SIG-M5 (cell line): Measurements from ENCODE around the gene WSCD1.

Experiments used
- DNase-seq: peaks from one replicate; lab custom pipeline; 2025; lab: John Stamatoyannopoulos, UW

WSCD1 gene

DNA sequence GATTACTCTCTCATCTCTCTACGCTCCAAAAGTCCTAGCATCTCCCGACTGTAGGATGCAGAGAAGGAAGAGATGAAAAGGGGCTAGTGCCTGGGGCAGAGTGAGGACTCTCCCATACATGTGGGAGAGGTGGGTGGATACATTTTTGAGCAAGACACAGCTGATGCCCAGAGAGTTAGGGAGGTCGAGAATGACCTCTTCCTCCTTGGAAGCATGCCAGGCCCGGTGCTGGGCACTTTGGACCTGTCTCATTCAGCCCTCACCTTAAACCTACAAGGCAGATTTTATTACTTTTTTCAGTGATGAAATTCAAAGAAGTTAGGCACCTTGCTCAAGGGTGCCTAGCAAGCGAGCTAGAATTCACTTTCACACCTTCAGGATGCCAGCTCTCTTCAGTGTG is 38.2 kb downstream of the WSCD1 start:
- no peak for DNase-seq

DNA sequence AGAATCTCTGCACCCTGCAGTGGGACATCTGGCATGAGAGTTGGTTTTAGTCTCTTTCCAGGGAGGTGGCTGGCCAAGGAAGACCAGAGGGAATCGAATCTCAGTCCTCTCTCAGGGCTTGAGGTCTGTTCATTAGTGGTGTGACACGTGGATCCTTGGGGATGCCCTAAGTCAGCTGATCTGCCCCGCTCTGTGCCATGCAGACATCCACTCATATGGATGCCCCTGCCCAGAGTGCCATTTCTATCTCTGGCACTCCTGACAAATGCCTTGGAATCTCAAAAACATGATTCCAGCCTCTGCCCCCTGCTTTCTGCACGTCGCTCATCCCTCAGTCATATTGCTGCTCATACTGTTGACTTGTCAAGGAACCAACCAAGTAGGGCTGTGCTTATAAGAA is 38.8 kb downstream of the WSCD1 start:
- DNase-seq: no peak

DNA sequence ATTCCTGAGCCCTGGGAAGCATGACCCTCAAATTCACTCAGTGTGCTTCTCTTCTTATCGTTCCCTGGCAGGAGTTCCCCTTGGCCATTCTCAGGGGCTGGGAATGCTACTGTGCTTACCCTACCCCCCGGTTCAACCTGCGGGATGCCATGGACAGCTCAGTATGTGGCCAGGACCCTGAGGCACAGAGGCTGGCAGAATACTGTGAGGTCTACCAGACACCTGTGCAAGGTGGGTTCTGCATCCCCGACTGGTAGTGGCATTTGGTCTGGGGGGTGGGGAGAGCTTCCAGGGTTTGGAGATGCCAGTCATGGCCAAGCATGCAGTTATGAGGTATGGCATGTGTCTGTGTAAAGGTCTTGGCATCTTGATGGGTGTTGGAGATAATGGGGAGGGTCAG is 39.4 kb downstream of the WSCD1 start:
- DNase-seq: no peak

DNA sequence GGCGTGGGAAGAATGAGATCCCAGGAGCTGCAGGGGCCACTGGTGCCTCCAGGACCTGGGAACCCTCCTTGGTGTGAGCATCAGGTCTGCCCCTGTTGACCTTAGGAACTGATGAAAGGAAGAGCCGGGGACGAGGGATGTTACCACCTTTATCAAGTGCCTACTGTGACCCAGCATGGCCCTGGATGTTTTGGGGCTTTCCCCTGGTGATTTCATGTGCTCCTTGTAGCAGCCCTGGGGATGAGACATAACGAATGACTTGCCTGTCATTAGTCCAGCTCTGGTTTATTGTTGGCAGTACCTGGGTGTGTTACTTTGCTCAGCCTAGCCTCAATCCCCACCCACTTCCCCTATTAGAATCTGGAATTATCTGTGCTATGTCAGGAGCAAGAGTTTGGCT is 39.9 kb downstream of the WSCD1 start:
- no peak for DNase-seq

DNA sequence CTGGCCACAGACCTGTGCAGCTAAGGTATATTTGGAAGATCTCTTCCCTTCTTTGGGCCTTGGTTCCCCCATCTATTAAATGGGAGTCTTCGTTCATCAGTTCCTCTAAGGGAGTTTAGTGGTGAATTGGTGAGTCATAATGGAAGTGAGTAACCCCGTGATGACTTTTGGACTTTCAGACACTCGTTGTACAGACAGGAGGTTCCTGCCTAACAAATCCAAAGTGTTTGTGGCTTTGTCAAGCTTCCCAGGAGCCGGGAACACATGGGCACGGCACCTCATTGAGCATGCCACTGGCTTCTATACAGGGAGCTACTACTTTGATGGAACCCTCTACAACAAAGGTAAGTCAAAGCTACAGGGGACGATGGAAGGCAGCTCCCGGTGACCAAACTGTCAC is 40.4 kb downstream of the WSCD1 start:
- no peak for DNase-seq

DNA sequence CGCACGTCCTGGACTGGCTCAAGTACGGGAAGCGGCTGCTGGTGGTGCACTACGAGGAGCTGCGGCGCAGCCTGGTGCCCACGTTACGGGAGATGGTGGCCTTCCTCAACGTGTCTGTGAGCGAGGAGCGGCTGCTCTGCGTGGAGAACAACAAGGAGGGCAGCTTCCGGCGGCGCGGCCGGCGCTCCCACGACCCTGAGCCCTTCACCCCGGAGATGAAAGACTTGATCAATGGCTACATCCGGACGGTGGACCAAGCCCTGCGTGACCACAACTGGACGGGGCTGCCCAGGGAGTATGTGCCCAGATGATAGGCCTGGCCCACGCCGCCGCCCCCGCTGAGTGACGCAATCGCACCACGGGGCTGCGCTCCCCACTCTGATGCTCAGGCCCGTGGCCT is 50.2 kb downstream of the WSCD1 start:
- DNase-seq: no peak

DNA sequence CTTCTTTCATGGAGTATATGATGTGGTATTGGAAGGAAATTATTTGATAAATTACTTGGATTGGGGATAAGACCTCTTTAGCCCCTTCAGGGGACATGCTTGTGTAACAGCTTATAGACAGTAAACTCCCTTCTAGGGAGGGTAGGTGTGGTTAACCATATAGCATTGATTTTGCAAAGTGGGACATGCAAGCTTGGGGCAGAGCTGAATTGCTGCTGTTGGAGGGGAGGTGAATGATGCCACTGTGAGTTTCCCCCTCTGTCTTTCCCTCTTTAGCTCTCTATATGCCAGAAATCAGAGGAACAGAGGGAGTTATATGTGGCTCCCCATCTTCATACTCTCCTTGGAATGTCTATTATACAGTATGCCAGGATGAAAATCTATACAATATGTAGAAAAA is 54.7 kb downstream of the WSCD1 start:
- DNase-seq: no peak

DNA sequence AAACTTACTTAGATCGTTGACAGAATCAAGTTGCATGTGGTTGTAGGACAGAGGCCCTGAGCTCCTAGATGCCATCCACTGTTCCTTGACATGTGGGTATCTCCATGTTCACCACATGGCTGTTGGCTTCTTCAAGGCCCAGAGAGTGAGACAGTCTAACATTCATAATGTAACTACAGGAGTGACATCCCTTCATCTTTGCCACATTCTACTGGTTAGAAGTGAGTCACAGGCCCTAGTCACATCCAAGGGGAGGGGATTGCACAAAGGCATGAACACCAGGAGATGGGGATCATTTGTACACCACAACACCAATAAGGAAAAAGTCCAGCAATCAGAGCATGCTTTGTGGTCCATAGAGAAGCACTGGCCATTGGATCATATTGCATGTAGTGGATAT is 56.6 kb downstream of the WSCD1 start:
- no peak for DNase-seq

DNA sequence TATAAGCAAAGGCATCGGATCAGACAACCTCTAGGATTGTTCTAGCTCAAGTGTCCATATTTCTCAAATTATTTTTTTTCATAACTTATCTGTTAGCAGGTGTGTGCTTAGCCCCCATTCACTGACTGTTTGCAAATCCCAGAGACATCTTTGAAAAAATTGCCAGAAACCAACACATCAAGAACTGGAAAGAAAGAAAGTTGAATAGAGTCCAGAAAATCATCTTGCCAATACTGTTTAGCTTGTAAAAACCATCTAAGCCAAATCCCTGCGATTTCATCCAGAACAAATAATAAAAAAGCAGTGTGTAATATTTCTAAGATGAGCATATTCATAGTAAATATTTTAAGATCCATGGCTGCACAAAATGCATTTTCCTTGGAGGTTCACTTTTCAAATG is 64.5 kb downstream of the WSCD1 start:
- DNase-seq: no peak

DNA sequence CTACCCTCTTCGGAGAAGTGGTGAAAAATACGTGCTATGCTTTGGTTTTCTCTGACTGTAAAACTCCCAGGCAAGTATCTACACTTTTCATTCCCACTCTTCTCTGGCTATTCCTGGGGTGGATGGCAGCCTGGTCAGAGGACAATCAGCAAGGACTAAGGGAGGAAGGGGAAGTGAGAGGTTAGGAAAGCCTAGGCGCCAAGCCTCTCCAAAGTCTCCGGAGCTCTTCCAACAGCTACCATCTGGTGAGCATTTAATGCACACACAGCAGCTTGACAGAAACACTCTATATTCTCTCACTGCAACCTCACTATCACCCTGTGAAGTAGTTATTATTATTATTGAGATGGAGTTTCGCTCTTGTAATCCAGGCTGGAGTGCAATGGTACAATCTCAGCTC is 65.1 kb downstream of the WSCD1 start:
- DNase-seq: no peak

DNA sequence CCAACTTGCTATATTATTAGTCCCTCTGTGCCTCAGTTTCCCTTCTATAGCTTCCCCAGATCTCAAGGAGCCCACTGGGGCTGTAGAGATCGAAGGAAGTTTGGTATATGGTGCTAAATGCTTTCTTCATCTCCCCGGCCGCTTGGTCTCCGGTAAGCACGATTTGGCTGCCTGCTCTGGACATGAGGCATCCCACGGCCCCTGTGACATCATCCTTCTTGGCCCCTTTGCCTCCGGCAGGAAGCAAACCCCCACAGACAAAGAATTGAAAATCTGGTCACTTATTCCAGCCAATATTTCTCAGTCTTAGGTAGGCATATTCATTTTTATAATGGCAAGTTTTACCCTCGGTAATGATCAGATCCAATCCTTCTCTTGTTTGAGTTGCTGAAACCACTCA is 65.8 kb downstream of the WSCD1 start:
- DNase-seq: no peak

DNA sequence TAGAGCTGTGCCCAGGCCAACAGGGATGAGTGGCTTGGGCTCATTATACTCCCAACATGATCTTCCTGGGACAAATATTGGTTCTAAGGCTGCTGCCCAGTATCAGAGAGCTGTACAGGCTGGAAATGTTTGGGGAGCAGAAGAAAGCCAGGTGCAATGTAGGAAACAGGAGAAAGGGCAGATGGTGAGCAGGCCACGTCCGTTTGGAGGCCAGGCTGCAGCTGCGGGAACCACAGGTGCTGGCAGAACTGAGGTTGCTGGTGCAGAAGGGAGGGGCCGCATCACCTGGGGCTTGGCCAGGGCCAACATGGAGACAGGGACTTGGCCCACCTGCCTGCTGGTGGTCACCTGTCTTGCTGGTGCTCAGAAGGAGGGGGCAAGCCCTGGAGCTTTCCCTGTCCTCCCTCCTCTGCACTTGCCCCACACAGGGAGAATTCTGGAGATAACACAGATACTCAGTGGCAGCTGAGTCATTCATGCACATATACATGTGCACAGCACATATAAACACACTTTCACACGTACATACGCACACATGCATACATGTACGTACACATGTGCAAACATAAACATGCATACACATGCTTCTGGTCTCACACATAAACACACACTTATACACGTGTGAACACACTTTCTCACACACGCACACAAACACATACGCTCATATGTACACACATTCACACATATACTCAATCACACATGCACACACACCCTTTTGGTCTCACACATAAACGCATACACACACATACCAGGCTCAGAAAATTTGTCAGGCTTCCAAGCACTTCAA is 67.7 kb downstream of the WSCD1 start:
- DNase-seq: no peak

DNA sequence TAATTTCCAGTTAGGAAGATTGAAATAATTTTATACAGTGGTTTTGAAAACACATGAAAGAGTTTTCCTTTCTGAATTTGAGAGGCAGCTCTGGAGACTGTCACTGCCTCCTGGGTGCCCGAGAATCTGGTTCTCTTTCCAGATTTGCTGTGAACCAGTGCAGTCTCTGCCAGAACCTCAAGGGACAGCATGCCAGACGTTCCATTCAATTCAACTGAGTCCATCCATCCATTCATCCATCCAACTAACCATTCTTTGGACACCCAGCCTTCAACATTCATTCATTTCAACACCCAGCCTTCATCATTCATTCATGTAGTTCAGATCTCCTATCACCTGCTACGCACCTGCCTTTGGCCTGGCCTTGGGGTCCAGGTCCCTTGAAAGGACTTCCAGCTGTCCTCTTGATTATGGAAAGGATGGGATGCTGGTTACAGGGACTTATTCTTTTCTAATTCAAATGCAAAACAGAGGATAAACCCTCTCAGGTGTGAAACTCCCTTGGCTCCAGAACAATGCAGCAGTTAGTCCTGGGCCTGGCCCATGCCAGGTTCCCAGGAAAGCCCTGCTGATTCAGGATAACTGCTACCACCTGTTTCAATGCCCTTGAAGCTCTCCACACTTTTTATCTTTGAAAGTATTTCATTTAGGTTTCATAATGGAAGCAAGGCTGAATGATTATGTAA is 68.7 kb downstream of the WSCD1 start:
- DNase-seq: no peak

DNA sequence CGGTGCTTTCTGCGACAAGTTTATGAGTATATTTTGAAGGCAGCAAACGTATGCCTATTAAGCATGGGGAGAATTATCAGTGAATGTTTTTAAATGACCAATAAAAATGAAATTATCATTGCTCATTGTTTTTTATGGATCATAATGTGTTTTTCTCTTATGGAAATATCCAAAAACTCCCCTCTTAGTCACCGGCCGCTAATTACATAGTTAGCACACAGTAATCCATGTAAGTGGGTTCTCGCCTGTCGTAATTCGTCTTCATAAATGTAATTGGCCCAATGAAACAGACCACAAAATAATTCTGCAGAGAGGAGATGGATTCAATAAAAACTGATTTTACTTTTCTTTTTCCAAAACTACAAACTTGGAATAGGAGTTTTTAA is 69.3 kb downstream of the WSCD1 start:
- DNase-seq: no peak

DNA sequence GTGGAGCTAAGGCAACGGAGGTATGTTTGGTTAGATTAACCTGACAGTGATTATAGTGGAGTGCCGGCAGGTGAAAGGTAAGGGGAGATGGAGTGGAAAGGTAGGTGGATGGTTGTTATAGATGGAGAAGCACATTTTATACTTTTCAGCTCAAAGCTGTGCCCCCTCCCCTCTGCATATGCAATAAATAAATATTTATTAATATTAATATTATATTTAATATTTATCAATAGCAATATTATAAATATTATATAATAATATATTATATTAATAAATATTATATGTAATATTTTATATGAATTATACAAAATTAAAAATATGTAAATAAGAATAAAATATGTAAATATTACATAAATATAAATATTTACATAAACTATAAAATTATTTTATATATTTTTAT is 70.0 kb downstream of the WSCD1 start:
- no peak for DNase-seq

DNA sequence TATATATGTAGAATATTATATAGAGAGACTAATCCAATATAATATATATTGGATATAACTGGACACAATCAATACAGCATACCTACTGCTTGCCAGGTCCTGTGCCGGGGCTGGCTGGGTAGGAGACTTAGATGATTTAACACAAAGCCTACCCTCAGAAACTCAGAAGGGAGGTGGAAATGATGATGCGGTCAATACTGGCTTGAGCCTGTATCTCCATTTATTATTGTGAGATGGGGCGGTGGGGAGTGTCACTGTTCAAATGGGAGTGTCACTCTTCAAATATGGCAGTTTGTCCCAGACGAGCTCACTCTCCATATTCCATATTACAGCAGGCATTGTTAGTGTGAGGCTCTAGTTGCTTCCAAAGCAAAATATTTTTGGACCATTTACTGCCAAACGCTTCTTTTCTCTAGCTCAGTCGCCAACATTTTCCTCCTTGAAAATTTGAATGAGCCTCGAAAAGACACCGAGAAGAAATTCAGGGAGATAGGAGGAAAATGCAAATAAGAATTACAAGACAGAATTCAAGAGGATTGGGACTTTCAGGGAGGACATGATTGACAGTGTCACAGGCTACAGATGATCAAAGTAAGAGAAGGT is 70.7 kb downstream of the WSCD1 start:
- DNase-seq: no peak

DNA sequence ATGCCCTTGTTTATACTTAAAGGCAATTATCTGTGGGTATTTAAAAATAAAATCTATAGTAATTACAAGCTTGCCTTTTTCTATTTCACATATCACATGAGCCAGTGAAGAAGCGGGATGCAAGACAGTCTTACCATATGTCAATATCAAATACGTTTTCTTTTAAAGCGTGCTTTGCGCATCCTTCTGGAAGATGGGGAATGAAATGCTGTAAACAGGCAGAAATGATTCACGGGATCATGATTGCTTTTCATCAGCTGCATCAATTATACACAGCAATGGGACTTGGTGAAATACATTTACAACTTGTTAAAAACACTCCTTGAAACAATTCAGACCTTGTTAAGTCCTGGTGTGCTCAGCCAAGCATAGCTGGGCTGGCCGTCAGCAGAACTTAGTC is 72.5 kb downstream of the WSCD1 start:
- DNase-seq: no peak

DNA sequence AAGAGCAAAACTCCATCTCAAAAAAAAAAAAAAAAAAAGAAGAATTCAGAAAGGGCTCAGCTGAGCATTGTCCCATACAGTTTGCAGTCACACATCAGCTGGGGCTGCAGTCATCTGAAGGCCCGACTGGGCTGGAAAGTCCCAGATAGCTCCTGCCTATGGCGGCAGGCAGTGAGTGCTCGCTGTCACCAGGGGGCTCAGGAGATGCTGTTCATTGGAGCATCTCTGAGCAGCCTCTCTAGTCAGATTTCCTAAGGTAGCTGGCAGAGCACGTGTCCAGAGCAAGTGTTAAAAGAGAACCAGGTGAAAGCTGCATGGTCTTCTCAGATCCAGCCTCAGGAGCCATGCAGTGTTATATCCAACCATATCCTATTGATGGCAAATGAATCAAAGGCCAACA is 75.8 kb downstream of the WSCD1 start:
- DNase-seq: no peak

DNA sequence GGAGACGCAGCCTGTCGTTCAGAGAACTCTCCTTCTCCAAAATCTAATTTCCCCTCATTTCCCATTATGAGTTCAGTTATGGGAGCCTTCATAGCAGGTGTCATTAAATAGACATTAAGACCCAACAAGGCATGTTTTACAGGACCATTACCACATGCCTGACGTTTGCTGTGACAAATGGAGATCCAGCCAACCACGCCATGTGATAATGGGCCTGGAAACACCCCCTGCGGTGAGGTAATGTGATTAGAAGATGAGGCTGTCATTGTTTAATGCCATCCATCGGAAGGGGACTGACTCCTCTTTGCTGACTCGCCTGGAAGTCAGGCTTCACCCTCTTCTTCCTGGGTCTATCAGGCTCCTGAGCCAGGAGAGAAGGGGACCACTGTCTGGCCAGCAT is 76.9 kb downstream of the WSCD1 start:
- no peak for DNase-seq

DNA sequence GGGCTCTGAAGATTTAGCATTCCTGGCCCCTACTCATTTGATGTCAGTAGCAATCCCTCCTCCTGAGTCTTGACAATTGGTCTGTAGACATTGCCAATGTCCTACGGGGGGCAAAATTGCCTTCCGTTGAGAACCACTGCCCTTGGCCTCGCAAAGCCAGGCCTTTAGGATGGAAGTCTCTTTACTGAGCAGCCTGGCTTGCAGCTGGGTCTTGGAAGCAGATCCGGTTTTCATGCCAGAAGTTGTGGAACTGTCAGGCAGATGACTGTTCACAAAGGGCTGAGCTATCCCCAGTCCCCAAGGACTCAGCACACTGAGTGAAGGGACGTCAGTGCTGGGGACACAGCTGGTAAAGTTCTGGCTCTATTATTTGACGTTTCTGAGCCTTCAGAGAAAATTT is 83.2 kb downstream of the WSCD1 start:
- DNase-seq: no peak

DNA sequence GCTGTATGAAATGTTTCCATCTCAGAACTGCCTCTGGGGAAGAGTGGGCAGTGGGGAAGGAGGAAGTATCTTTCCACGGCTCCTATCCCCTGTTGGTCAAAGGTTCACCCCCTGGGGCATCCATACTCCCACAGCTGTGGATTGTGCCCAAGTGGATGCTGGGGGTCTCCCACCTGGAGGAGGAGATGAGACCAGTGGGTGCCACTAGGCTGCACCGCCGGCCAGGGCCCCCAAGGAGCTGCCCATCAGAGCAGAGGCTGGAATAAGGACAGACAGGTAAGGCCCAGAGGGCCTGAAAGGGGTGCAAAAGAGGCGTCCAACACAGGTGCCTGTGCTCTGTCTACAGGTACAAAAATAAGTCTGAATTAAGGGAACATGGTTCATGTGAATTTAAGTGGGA is 87.5 kb downstream of the WSCD1 start:
- DNase-seq: no peak

DNA sequence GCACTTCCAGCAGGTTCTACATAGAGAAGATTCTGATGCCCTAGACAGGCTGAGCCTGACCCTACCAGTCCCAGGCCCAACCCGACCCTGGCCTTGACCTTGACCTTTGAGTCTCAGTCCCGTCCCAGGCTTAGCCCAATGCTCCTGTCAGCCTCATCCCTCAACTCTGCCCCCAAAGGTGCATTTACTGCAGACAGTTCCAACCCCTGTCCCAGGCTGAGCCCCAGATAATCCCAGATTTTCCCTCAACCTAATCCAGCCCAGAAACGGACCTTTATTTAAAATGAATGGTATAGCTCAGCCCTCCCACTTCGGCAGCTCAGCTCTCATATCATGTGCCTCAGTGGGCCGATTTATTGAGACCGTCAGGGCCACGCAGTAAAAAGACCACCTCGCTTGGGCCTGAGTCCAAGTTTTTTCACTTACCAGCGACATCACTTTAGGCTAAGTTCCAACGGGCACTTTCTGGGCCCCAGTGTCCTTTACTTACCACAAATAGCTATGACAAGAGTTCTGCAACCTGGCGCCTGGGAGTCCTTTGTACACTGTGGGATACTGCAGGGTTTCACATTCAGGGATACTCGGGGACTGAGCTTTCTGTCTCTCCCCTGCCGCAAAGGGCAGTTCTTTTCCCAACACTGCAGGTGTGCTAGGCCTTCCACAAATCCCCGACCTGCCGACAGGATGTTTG is 89.5 kb downstream of the WSCD1 start:
- DNase-seq: no peak

DNA sequence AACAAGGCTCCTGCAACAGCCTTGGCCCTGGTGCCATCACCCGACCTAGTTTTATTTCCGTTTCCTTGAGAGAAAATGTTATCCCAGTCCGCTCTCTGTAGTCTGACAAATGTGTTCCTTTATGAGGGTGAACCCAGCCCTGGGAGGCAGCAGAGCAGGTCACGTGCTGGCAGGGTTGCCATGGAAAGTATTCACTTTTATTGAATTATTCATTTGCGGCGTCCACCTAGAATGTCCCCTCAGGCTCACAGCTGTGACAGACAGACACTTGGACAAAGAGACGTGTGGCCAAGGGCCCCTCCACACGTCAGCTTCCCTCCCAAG is 90.0 kb downstream of the WSCD1 start:
- no peak for DNase-seq
